DMS 273 (cell line): ENCODE results near the gene MBD6.
"Not testable (repeated sequence)": the region's sequence is repeated elsewhere in the genome, so short reads cannot be mapped to it uniquely, and the experiment has no call there.

Experiments
- DNase-seq: peaks from one replicate; lab custom pipeline; 2025; ENCODE audit not compliant: unreplicated experiment; lab: John Stamatoyannopoulos, UW

MBD6 gene

GRCh38 chr12:57548488-57548887, 25.9 kb downstream of the MBD6 start:
- DNase-seq, result no peak

DNA sequence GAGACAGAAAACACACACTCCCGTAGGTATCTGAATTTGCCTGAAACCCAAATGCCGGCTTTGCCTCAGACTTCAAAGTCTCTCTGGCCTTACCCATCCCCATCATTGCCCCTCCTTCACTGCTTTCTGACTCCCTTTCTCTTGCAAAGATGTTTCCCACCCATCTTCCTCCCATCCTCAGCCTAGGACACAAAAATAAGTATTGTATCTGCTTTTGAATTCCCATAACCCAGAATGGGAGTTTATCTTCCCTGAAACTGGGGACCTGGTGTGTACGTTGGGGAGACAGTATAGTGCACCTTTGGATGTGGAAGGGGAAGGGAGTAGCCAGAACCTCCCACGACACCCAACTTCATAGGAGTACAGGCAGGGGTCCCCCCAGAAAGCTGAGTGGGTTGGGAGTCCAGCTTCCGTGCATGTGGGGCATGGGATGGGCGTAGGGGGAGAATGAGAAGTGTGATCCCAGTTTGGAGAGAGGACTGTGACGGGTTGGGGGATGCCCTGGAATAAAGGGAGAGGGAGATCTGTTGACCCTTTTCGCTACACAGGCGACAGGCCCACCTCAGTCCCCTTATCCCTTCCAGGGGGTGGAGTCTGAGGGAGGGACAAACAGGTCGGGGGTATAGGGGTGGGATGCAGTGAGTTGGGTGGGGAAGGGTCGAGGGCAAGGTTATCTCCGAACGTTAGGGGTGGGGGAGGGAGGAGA, 26.7 kb downstream of the MBD6 start:
- DNase-seq, result no peak

DNA sequence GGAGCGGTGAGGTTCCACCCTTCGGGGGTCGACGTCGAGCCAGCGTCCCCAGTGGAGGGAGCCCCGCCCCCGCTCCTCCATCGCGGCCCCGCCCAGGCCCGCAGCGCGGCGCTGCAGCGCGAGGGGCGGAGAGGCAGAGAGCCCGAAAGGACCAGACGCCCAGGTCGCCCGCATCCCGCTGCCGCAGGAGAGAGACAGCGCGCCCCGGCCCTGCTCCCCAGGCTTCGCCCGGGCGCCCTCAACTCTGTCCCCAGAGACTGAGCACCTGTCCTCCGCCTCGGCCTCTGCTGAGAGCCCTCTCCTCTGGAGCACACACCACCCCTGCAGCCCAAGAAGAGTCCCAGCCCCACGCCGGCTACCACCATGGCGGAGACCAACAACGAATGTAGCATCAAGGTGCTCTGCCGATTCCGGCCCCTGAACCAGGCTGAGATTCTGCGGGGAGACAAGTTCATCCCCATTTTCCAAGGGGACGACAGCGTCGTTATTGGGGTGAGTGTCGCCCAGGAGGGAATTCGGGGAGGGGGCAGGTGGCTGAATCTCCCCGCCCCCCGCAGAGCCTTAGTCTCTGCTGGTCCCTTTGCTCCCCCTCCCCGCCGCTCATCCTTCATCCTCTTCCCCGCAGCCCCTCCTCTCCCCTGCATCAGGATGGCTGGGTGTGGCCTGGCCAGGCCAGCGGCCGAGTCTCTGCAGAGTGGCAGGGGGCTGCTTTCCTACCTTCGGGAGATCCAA, 27.5 kb downstream of the MBD6 start, which contains the start of gene KIF5A:
KIF5A (plus strand) TSS at position 136 of the 732 bp plus-strand sequence; CDS start at position 364, 228 bp downstream.
- DNase-seq, result peak; percentile 74

GRCh38 chr12:57550641-57551549, 28.3 kb downstream of the MBD6 start:
- DNase-seq, result no peak

GRCh38 chr12:57551637-57552305, 29.1 kb downstream of the MBD6 start:
- no peak for DNase-seq

GRCh38 chr12:57552306-57552651, 29.7 kb downstream of the MBD6 start:
- no peak for DNase-seq

DNA sequence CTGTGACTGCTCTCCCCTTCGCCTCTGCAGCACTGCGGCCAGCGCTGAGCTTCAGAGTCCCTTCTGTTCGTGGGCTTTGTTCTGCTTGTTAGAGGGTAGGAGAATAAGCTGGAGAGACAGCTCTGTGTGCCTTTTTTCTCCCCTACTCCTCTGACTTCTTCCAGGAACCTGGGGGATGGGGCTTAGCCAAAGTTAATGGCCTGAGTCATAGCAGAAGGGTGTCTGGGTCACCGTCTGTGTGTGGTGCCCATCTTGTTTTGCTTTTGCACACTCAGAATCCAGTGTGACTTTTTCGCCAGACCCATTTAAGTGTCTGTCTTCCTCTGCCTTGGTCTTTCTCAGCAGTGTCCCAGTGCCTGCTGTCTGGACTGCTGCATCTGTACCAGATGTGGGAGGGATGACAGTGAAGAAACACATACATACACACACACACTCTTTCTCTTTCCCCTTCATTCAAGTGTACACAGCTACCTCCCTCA, 30.2 kb downstream of the MBD6 start:
- no peak for DNase-seq

GRCh38 chr12:57553343-57554202, 30.9 kb downstream of the MBD6 start:
- no peak for DNase-seq

GRCh38 chr12:57554453-57554852, 31.8 kb downstream of the MBD6 start:
- DNase-seq, result no peak

DNA sequence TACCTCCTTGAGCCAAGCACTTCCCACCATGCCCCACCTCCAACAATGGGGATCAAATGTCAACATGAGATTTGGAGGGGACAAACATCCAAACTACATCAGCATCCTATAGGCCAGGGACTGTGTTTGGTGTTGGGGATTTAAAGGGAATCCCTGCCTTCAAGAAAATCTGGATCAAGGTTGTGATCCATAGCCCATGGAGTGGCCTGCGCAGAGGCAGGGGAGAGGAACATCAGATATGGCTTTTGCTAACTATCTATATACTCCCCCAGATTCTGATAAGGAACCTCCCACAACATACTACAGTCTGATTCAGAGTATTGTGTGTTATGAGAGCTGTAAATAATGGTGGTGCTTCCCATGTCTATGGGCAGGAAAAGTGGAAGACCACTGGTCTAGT, 32.3 kb downstream of the MBD6 start:
- no peak for DNase-seq

GRCh38 chr12:57558864-57559263, 36.2 kb downstream of the MBD6 start:
- no peak for DNase-seq

DNA sequence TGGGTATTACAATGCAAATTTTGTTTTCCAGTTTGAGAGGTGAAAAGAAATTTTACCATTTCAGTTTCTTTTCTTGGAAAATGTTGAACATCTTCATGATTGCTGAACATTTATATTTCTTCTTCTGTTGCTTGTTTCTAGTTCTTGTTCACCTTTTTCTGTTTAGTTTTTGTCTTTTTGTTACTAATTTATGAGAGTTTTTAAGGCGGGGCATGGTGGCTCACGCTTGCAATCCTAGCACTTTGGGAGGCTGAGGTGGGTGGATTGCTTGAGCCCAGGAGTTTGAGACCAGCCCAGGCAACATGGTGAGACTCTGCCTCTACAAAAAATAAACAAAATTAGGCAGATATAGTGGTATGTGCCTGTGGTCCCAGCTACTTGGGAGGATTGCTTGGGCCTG, 37.9 kb downstream of the MBD6 start:
- no peak for DNase-seq

GRCh38 chr12:57561117-57561516, 38.5 kb downstream of the MBD6 start:
- not testable (repeated sequence) for DNase-seq

DNA sequence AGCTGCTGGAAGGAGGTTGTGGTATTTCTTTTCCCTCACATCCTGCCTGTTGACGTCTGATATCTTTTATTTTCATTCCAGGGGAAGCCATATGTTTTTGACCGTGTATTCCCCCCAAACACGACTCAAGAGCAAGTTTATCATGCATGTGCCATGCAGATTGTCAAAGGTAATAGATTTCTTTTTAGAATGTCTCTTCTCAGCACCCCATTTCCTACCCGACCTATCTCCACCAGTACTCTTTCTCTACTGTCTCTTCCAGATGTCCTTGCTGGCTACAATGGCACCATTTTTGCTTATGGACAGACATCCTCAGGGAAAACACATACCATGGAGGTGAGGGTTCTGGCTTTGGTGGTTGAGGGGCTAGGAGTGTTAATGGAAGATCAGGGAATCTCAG, 40.7 kb downstream of the MBD6 start:
- no peak for DNase-seq

GRCh38 chr12:57564178-57564740, 41.6 kb downstream of the MBD6 start:
- no peak for DNase-seq

- no peak for DNase-seq
Observed at GRCh38 chr12:57568838-57569237, 46.2 kb downstream of the MBD6 start.

DNA sequence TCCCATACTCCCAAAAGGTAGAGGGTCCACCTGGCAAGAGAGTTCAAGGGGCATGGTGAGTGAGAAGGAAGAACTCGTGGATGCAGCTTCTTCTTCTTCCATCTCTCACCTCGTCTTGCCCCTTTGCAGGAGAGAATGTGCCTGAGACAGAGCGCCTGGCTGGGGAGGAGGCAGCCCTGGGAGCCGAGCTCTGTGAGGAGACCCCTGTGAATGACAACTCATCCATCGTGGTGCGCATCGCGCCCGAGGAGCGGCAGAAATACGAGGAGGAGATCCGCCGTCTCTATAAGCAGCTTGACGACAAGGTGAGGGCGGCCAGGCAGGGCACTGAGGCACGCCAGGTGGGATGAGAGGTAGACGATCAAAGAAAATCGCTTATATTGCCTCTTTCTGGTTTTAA, 47.2 kb downstream of the MBD6 start:
- DNase-seq, result no peak

- not testable (repeated sequence) for DNase-seq
Observed at GRCh38 chr12:57570438-57570837, 47.8 kb downstream of the MBD6 start.

- no peak for DNase-seq
Observed at GRCh38 chr12:57571926-57572762, 49.5 kb downstream of the MBD6 start.
